Sigmoid colon (tissue), 7 donors: ENCODE data around the gene SYNE2. TPM values are rescaled to one million over a fixed set of nuclear protein-coding genes. Genes with fewer than 3 reads are reported as not detected.

ENCODE experiments used
- DNase-seq: peaks from one replicate; pipeline ENCODE4 v3.0.0-alpha.2; 2019
- H3K27ac ChIP-seq, 4 donors: fragments of 200-600 bp; sonication (generic); one replicate each; pipeline ENCODE4 v1.5.1; 2016 to 2019; ENCODE audit warnings: mild to moderate bottlenecking in 1 of 4
- H3K27me3 ChIP-seq, 3 donors: fragments of 200-600 bp; sonication (generic); one replicate each; pipeline ENCODE4 v1.5.1; 2019; ENCODE audit warnings: mild to moderate bottlenecking in 1 of 3
- H3K36me3 ChIP-seq, 4 donors: fragments of 200-600 bp; sonication (generic); one replicate each; pipeline ENCODE4 v1.5.1; 2016 to 2019
- H3K4me1 ChIP-seq, 4 donors: fragments of 200-600 bp; sonication (generic); one replicate each; pipeline ENCODE4 v1.5.1; 2017 to 2019
- H3K4me3 ChIP-seq, 4 donors: fragments of 200-600 bp; sonication (generic); one replicate each; pipeline ENCODE4 v1.5.1; 2017 to 2019; ENCODE audit warnings: mild to moderate bottlenecking in 2 of 4, moderate library complexity in 1 of 4
- H3K9me3 ChIP-seq, 4 donors: fragments of 200-600 bp in 3 of 4; sonication (generic) in 3 of 4; one replicate each; pipeline versions ENCODE4 v1.5.1 to v1.6.1; 2013 to 2019
- CTCF ChIP-seq, 4 experiments: fragments of 450-650 bp in 3 of 4; fragments of 200-600 bp in 1 of 4; IDR thresholded peaks; one replicate each; pipeline ENCODE4 v1.5.1; 2016 to 2019; ENCODE audit warnings: antibody characterized with exemption in 4 of 4, mild to moderate bottlenecking in 3 of 4, moderate library complexity in 2 of 4
- EP300 ChIP-seq, 4 donors: sonication (generic); formaldehyde crosslinking; IDR thresholded peaks; one replicate each; pipeline ENCODE4 v1.6.1; 2017; ENCODE audit warnings: antibody characterized with exemption in 4 of 4
- POLR2A ChIP-seq, 2 donors: fragments of 450-650 bp; IDR thresholded peaks; one replicate each; pipeline ENCODE4 v1.6.1; 2016; ENCODE audit warnings: antibody characterized with exemption in 2 of 2, mild to moderate bottlenecking in 2 of 2, moderate library complexity in 2 of 2
- POLR2AphosphoS5 ChIP-seq, 4 donors: sonication (generic); formaldehyde crosslinking; IDR thresholded peaks; one replicate each; pipeline ENCODE4 v1.6.1; 2017; ENCODE audit warnings: antibody characterized with exemption in 4 of 4
- WGBS, 2 donors: extraction: QIAGEN DNeasy Blood & Tissue Kit; methylation state at CpG; one replicate each; pipeline ENCODE4 v1.1.7; 2013; 5-methylcytosine and 5-hydroxymethylcytosine counted together
- intact Hi-C: fragments of 100-400 bp; cut with DNase I; formaldehyde crosslinking; loops from one replicate; pipeline ENCODE4 v1.15.1; 2023
- polyA plus RNA-seq, 3 donors: library from polyadenylated mRNA; stranded (reverse); fragments of 200-250 nt; gene quantifications; one replicate each; pipeline ENCODE4 v1.2.3, GENCODE V29; 2013
- total RNA-seq, 4 donors: library from RNA; depleted of rRNA; stranded (reverse); fragments of >200 nt; gene quantifications; one replicate each; pipeline ENCODE4 v1.1.0, GENCODE V29; 2016
- donor health status: healthy with polysubstance abuse.
- donor health status: Bipolar disorder and iron deficiency.
- donor health status: healthy.

SYNE2 gene
- total and polyA plus RNA-seq, 7 donors: 25.8 to 70.6 (median 54.6) TPM

- TF ChIP-seq POLR2AphosphoS5 (IDR thresholded peaks at IDR 0.05) (no peak), EP300 (IDR thresholded peaks at IDR 0.05) (no peak), CTCF (IDR thresholded peaks at IDR 0.05) (no peak), POLR2A (IDR thresholded peaks at IDR 0.05) (no peak)
- Histone ChIP-seq H3K4me1 (no peaks in the 10 kb centered on the region), H3K4me3 (no peak overlapping the region), H3K27me3 (no peaks in the 10 kb centered on the region), H3K36me3 (peaks cover 0 to 13% (median 2%) of the 10 kb centered on the region in 4 donors), H3K9me3 (no peaks in the 10 kb centered on the region), H3K27ac (no peak overlapping the region)
- DNase-seq: no peak
- intact Hi-C loops: no loop called here
- WGBS, 2 donors: 80 to 90% methylated on average over 2 of the region's 2 CpGs
Observed at GRCh38 chr14:64045091-64045490, 192.3 kb downstream of the SYNE2 start.

GRCh38 chr14:64049616-64050381 is 197.0 kb downstream of the SYNE2 start:
- no peaks in the 10 kb centered on the region for H3K27me3 ChIP-seq
- H3K9me3 ChIP-seq: no peaks in the 10 kb centered on the region
- TF ChIP-seq POLR2AphosphoS5 (IDR thresholded peaks at IDR 0.05) (no peak), POLR2A (IDR thresholded peaks at IDR 0.05) (no peak), CTCF (IDR thresholded peaks at IDR 0.05) (no peak), EP300 (IDR thresholded peaks at IDR 0.05) (no peak)
- no peak overlapping the region for H3K4me3 ChIP-seq
- peaks cover 0 to 28% (median 12%) of the 10 kb centered on the region in 4 donors for H3K36me3 ChIP-seq
- no peak overlapping the region for H3K27ac ChIP-seq
- no peaks in the 10 kb centered on the region for H3K4me1 ChIP-seq
- DNase-seq: no peak
- WGBS, 2 donors: 93 to 95% methylated on average over 2 of the region's 2 CpGs
- intact Hi-C loops: no loop called here

- WGBS, 2 donors: 83 to 86% methylated on average over 10 of the region's 10 CpGs
- H3K27ac ChIP-seq: no peak overlapping the region
Observed at GRCh38 chr14:64053694-64054669, 201.2 kb downstream of the SYNE2 start.

More at GRCh38 chr14:64053694-64054669, 201.2 kb downstream of the SYNE2 start:
- TF ChIP-seq POLR2AphosphoS5 (IDR thresholded peaks at IDR 0.05) (no peak), EP300 (IDR thresholded peaks at IDR 0.05) (no peak), CTCF (IDR thresholded peaks at IDR 0.05) (no peak), POLR2A (IDR thresholded peaks at IDR 0.05) (no peak)
- H3K4me3 ChIP-seq: no peak overlapping the region
- no peak for DNase-seq
- peaks cover 0 to 21% (median 12%) of the 10 kb centered on the region in 4 donors for H3K36me3 ChIP-seq
- no peaks in the 10 kb centered on the region for H3K9me3 ChIP-seq
- H3K27me3 ChIP-seq: no peaks in the 10 kb centered on the region
- no peaks in the 10 kb centered on the region for H3K4me1 ChIP-seq
- intact Hi-C loops: no loop called here
